Left forelimb (tissue), 1 donor: ENCODE measurements around the gene CRYBG1.

Experiments
- DNase-seq: peaks from one replicate; pipeline ENCODE4 v3.0.0-alpha.2; 2018; ENCODE audit warnings: low spot score

CRYBG1 gene

DNA sequence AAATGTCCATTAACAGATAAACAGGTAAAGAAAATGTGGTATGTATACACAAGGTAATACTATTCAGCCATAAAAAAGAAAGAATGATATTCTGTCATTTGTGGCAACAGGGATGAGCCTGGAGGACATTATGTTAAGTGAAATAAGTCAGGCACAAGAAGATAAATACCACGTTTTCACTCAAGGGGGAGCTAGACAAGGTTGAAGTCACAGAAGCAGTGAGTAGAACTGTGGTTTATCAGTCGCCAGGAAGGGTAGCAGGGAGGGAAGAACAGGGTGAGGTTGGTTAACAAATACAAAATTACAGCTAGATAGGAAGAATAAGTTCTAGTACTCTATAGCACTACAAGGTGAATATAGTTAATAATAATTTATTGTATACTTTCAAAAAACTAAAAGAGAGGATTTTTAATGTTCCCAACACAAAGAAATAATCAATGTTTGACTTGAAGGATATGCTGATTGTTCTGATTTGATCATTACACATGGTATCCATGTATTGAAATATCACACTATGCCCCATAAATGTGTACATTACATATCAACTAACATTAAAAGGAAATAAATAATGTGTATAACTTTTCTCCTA is 247.7 kb downstream of the CRYBG1 start:
- DNase-seq: no peak

DNA sequence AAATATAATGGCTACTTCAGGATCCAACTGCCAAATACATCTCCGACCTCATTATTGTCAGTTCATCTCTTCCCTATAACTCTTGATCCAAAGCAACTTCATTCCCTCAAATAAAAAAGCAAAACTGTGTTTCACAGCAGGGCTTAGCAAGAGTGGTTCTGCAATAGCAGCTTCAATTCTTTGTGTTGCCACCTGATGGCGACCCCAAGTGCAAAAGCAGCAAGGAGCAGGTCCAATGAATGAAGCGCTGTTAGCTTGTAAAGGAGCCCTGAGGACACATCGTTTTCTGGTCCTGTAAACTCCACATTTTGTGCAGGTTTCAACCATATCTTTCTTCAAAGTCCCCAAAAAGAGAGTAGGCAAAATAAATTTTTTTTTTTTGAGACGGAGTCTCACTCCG is 249.2 kb downstream of the CRYBG1 start:
- DNase-seq: no peak

DNA sequence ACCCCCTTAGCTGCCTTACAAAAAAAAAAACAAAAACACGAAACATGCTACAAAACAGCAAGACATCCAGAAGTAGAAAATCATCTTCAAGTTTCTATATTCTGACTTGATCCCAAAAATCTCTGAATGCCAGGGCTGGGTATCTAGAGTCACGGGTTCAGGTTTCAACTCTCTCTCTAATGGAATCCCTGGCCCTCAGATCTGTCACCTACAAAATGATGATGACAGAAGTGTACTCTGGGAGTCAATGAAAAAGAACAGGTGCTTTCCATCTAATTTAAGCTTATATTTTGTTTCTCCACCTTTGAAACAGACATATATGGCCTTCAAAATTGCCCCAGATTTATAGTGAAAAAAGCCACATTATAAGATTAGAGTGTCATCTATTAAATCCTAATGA is 250.5 kb downstream of the CRYBG1 start:
- no peak for DNase-seq

DNA sequence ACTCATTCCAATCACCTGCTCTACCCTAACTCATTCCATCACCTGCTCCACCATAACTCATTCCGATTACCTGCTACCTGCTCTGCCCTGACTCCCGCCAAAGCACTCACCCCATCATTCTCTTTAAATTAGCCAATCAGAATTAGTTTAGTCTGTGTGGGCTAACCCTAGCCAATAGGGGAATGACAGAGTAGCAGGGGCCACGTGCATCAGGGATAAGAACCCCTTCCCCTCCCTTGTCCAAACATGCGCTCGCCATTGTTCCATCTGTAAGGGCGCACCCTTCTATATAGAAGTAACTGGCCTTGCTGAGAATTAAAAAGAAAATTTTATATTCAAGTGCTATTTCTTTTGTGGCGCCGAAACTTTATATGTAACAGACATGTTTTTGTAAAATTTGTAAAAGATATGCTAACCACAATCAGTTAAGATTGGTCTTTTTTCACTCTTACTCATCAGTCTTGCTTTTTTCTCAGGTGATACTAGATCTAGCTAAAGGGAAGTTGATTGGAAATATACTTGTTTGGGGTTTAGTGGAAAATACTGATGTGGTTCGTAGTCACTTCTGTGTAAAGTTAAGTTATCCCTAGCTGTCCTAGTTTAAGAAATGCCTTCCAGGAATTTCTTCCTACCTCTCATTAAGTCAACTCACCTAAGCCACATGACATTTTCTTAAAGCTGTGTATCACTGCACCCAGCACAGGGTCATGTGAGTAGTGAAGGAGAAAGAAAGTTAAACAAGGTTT is 252.3 kb downstream of the CRYBG1 start:
- DNase-seq: no peak

DNA sequence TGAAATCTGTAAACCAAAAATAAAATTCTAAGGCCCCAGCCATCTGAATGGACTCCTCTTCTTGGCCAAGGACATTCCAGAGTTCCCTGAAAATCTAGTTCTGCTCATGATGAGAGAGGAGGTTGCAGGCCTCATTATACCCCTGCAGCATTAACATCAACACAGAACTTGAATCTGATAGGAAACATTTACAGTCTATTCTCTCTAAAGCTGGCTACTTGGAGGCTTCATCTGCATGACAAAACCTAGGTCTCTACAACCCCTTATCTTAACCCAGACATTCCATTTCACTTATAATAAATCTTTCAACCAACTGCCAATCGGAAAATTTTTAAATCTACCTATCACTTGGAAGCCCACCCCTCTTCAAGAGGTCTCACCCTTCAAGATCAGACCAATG is 253.1 kb downstream of the CRYBG1 start:
- DNase-seq: no peak

DNA sequence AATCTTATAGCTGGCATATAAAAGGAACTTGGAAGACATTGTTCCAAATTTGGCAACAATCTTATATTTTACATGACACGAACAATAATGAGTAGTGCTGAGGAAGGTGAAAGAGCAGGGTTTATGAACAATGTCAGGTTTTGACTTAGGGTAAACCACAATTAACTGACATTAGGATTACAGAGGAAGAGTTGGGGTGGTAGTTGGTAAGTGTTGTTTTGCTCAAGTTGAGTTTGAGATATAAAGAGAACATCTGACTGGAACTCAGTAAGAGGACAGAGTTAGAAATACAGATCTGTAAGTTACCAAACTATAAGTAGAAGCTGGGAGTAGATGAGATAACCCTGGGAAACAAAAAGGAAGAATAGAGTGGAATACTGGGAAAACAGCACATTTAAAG is 253.6 kb downstream of the CRYBG1 start:
- DNase-seq: no peak

DNA sequence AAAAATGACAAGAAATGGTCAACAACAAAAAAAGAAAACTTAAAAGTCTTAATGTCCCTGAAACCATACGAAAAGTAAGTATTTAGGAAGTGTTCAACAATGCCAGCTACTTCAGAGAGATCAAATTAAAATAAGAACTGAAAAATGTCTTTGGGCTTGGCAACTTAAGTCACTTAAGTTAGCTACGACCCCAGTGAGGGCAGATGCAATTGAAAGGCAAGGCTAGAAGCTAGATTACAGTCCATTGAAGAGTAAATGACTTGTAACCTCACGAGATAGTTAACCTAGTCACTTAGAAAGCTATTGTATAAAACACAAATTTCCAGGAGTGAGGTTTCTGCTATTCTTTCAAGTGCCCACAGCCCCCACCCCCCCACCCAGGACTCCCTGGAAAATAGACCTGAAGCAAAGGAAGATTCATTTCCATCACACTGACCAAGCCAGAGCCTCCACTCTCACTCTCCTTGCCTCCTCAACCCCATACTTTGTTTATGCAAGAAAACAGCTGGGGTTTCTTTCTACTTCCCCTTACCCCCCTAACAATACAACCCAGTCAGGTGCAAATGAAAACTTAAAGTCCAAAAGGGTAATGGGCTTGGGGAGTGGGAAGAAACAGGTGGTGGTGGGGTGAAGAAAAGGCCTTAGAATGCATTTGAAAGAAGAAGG is 254.2 kb downstream of the CRYBG1 start:
- no peak for DNase-seq

DNA sequence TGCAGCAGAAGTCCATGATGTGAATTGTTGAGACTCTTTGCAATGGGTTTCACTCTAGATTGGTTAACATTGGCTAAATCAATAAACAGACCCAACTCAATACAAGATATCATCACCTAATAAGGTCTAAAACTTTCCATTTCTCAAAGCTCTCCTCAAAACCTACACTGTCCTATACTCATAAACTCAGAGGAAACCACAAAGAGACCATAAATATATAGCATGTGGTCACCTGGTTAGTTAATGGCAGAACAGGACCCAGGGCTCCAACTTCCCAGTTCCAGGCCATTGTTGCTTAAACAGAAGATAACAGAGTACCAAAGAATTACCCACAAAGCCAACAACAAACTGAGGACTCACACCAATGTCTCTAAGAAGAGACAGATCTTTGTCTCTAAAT is 256.8 kb downstream of the CRYBG1 start:
- DNase-seq: no peak

DNA sequence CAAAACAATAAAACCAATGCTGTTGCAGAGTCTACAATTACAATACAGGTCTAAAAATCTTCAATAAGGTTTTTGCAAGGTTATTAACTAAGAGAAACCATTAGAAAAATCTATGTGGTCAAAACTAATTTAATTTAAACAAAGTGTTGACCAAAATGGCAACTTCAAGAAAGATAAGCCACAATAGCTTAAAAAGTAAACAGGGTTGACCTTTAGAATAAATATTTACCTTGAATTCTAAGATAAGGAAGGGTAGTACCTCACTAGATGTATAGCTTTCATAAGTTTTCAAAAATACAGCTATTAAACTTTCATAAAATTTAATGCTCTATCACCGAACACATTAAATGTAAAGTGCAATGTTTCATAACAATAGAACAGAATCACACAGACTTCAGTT is 257.3 kb downstream of the CRYBG1 start:
- no peak for DNase-seq

DNA sequence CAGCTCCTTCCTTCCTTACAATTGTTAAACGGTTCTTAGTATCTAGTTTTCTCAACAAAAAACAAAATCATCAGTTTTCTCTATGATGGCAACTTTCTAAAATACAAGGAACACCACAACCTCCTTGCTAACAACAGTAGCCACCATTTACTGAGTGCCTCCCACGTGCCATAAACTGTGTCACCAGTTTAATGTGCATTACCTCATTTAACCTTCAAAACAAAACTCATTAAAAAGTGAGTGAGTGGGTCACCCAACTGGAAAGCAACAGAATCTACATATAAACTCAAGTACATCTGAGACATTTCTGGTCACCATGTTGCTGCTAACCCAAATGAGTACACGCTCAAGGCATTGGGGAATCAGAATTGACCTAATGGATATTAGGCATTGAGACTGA is 257.8 kb downstream of the CRYBG1 start:
- DNase-seq: no peak

DNA sequence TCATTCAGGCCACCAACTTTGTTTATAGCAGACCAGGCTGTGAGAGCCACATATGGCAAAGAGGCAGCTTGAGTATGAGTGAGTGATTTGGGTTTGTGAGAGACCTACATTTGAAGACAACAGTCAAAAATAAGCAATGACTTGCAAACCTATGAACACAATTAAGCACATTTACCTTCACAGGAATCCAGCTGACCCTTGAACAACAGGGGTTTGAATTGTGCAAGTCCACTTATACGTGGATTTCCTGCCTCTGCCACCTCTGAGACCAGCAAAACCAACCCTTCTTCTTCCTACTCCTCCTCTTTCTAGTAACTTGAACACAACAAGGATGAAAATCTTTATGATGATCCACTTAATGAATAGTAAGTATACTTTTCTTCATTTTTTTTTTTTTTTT is 258.7 kb downstream of the CRYBG1 start:
- DNase-seq: no peak

DNA sequence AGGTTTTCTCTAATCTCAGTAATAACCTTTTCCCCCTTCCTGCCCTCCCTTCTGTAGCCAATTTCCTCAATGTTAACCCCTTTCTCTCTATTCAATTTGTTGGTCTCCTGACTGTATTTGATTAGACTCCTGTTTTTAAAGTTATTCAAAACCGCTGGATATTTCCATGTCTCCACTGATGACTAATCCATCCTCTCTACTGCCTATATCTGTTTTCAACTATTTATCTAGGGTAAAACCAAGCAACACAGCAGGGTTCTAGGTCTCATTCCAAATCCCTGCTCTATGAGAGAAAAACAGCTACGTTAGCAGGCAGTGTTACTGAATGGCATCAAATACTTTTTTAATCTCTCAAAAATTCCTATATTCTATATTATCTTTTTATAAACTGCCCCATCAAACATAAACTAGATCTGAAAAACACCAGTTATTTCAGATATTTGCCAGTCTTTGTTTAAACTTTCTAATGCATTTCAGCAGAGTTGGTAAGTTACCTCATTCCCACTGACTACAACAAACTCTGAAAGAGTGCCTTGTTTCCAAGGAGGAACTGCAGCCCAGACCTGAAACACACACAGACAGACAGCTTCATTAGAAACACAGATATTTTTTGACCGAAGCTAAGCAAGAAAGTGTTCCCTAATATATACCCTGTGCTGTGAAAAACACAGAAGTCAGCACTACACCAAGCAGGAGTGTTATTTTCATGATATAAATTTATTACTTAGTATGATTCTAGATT is 260.6 kb downstream of the CRYBG1 start:
- no peak for DNase-seq
